Prostate gland (tissue), 2 donors: ENCODE data around the gene ULK2. TPM values are rescaled to one million over a fixed set of nuclear protein-coding genes. Genes with fewer than 3 reads are reported as not detected.
"Not testable (repeated sequence)": the region's sequence is repeated elsewhere in the genome, so short reads cannot be mapped to it uniquely, and the experiment has no call there.

Experiments used
- DNase-seq: peaks from one replicate; pipeline ENCODE4 v3.0.0-alpha.2; 2019; ENCODE audit warnings: low spot score
- H3K27ac ChIP-seq, 2 donors: fragments of 200-600 bp; sonication (generic); 2 replicates each; pipeline ENCODE4 v1.5.1; 2017 to 2019
- H3K27me3 ChIP-seq: fragments of 200-600 bp; sonication (generic); replicated peaks from 2 replicates; pipeline ENCODE4 v1.5.1; 2019; ENCODE audit not compliant: insufficient read depth
- H3K36me3 ChIP-seq, 2 donors: fragments of 200-600 bp; sonication (generic); 1 replicate in 1 of 2; 2 replicates in 1 of 2; pipeline versions ENCODE4 v1.5.1 to v1.8.1; 2017 to 2019
- H3K4me1 ChIP-seq: fragments of 200-600 bp; sonication (generic); replicated peaks from 2 replicates; pipeline ENCODE4 v1.5.1; 2019
- H3K4me3 ChIP-seq, 2 donors: fragments of 200-600 bp; sonication (generic); 2 replicates each; pipeline ENCODE4 v1.5.1; 2017 to 2019
- H3K9me3 ChIP-seq: fragments of 200-600 bp; sonication (generic); 2 replicates; pipeline ENCODE4 v1.5.1; 2017
- POLR2A ChIP-seq: fragments of 450-650 bp; IDR thresholded peaks from one replicate; pipeline ENCODE4 v1.6.1; 2016; ENCODE audit warnings: antibody characterized with exemption, mild to moderate bottlenecking
- POLR2AphosphoS5 ChIP-seq: sonication (generic); formaldehyde crosslinking; IDR thresholded peaks from one replicate; pipeline ENCODE4 v1.6.1; 2017; ENCODE audit warnings: antibody characterized with exemption
- whole genome bisulfite sequencing: methylation state at CpG from one replicate; pipeline ENCODE4 v1.1.5; 2018; 5-methylcytosine and 5-hydroxymethylcytosine counted together
- intact Hi-C: fragments of 100-400 bp; cut with DNase I; formaldehyde crosslinking; loops from one replicate; pipeline ENCODE4 v1.14.2; 2022
- total RNA-seq, 2 donors: library from RNA; depleted of rRNA; stranded (reverse); fragments of >200 nt; gene quantifications; one replicate each; pipeline ENCODE4 v1.1.0, GENCODE V29; 2016
- TF ChIP-seq, protein P1 (sequence below), 4 experiments: fragments of 200-600 bp in 2 of 4; fragments of 450-650 bp in 2 of 4; sonication (generic) in 2 of 4; IDR thresholded peaks; 1 replicate in 3 of 4; 2 replicates in 1 of 4; pipeline ENCODE4 v1.5.1; 2016 to 2019; ENCODE audit warnings: antibody characterized with exemption in 4 of 4, mild to moderate bottlenecking in 2 of 4, moderate library complexity in 2 of 4

ULK2 gene
- total RNA-seq, 2 donors from 2014 or later, result 15.9 to 44.4 TPM

DNA sequence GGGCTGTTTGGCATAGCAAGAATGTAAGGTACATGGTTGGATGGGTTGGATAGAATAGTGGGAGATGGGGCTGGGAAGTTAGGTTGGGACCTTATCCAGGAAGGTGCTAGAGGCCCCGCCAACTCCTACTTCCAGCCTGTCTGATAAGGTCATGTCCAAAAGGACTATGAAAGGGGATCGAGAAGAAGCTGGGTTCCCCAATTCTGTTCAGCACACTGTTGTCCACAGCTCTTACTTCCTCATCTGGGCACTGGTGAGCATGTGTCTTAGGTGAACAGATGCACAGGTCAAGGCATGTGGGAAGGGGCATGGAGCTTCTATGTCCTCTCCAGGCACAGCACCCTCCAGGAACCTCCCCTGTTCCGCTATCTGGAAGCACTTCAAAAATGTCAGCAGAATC is 5.6 kb upstream of the ULK2 start:
- H3K27me3 ChIP-seq, result no peaks in the 10 kb centered on the region
- intact Hi-C loops, result no loop called here
- 90% methylated on average over 3 of the region's 3 CpGs for WGBS

GRCh38 chr17:19868079-19868395 is 301 bp upstream of the ULK2 start:
- peak; percentile 4 for DNase-seq
- Histone ChIP-seq H3K27me3 (no peaks in the 10 kb centered on the region), H3K4me1 (no peaks in the 10 kb centered on the region), H3K4me3 (peak overlapping the region; percentile 78 to 82), H3K9me3 (no peaks in the 10 kb centered on the region), H3K36me3 (no peaks in the 10 kb centered on the region), H3K27ac (peak overlapping the region in 1 of 2 donors; percentile 86)
- TF ChIP-seq POLR2A, result no peak
- TF ChIP-seq, protein P1, sequence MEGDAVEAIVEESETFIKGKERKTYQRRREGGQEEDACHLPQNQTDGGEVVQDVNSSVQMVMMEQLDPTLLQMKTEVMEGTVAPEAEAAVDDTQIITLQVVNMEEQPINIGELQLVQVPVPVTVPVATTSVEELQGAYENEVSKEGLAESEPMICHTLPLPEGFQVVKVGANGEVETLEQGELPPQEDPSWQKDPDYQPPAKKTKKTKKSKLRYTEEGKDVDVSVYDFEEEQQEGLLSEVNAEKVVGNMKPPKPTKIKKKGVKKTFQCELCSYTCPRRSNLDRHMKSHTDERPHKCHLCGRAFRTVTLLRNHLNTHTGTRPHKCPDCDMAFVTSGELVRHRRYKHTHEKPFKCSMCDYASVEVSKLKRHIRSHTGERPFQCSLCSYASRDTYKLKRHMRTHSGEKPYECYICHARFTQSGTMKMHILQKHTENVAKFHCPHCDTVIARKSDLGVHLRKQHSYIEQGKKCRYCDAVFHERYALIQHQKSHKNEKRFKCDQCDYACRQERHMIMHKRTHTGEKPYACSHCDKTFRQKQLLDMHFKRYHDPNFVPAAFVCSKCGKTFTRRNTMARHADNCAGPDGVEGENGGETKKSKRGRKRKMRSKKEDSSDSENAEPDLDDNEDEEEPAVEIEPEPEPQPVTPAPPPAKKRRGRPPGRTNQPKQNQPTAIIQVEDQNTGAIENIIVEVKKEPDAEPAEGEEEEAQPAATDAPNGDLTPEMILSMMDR (IDR thresholded peaks at IDR 0.05), result no peak
- no peak for TF ChIP-seq POLR2AphosphoS5
- intact Hi-C loops, result loop anchor here (10.0 kb wide), 1 partner anchor 137 kb away; the partner anchor contains the start of gene SPECC1
- WGBS, result 35% methylated on average over 23 of the region's 23 CpGs

More for the DNA sequence above, 5.6 kb upstream of the ULK2 start:
- no peak overlapping the region for H3K27ac ChIP-seq
- H3K4me1 ChIP-seq, result no peaks in the 10 kb centered on the region
- H3K4me3 ChIP-seq, result no peak overlapping the region
- no peaks in the 10 kb centered on the region for H3K9me3 ChIP-seq
- no peak for DNase-seq
- H3K36me3 ChIP-seq, result no peaks in the 10 kb centered on the region
- TF ChIP-seq POLR2AphosphoS5 (no peak), POLR2A (no peak)
- TF ChIP-seq, protein P1 (IDR thresholded peaks at IDR 0.05), result no peak

DNA sequence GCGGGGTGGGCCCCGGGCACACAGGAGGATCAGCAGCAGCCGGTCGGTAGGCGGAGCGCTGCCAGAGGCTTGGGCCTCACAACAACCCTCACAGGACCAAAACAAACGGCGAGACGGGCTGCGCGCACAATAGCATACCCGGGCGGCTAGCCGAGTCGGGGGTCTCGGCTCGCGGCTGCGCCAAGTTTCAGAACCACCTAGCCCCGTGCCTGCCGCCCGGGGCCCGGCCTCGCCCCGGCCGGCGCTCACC is 732 bp downstream of the ULK2 start:
- no peaks in the 10 kb centered on the region for H3K4me1 ChIP-seq

GRCh38 chr17:19865021-19865420 is 2.7 kb downstream of the ULK2 start:
- intact Hi-C loops, result loop anchor here (10.0 kb wide), 1 partner anchor 140 kb away; the partner anchor contains the start of gene SPECC1
- Histone ChIP-seq H3K36me3 (no peaks in the 10 kb centered on the region), H3K27me3 (no peaks in the 10 kb centered on the region), H3K4me1 (no peaks in the 10 kb centered on the region), H3K9me3 (no peaks in the 10 kb centered on the region), H3K4me3 (no peak overlapping the region), H3K27ac (no peak overlapping the region)
- no peak for DNase-seq
- TF ChIP-seq POLR2AphosphoS5 (no peak), POLR2A (no peak)
- TF ChIP-seq, protein P1 (IDR thresholded peaks at IDR 0.05), result no peak
- WGBS, result 91% methylated on average over 3 of the region's 3 CpGs

More for the DNA sequence above, 732 bp downstream of the ULK2 start:
- intact Hi-C loops, result loop anchor here (2.0 to 10.0 kb wide), 2 partner anchors 110 to 138 kb away; partner anchors contain the start of genes AKAP10 and SPECC1
- peak; percentile 20 for TF ChIP-seq POLR2A
- TF ChIP-seq POLR2AphosphoS5, result no peak
- TF ChIP-seq, protein P1 (IDR thresholded peaks at IDR 0.05), result peak in 2 of 4 experiments; percentile 38 to 41
- WGBS, result 2% methylated on average over 25 of the region's 27 CpGs
- Histone ChIP-seq H3K36me3 (no peaks in the 10 kb centered on the region), H3K27me3 (no peaks in the 10 kb centered on the region), H3K4me3 (peak overlapping the region; percentile 78 to 82), H3K9me3 (no peaks in the 10 kb centered on the region), H3K27ac (peak overlapping the region; percentile 83 to 86)
- peak; percentile 64 for DNase-seq

DNA sequence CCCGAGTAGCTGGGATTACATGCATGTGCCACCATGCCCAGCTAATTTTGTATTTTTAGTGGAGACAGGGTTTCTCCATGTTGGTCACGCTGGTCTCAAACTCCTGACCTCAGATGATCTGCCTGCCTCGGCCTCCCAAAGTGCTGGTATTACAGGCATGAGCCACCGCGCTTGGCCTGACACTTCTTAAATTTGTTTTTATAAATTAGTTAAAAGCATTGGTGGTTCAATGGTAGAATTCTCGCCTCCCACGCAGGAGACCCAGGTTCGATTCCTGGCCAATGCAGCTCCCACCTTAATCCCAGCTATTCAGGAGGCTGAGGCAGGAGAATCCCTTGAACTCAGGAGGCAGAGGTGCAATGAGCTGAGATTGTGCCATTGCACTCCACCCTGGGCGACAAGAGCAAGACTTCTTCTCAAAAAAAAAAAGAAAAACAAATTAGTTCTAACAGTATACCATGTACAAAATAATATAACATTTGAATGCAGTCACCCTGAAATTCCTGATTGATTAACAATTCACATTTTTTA is 7.0 kb downstream of the ULK2 start:
- not testable (repeated sequence) for H3K27ac ChIP-seq, H3K4me3 ChIP-seq, H3K27me3 ChIP-seq, H3K9me3 ChIP-seq, DNase-seq, H3K36me3 ChIP-seq, H3K4me1 ChIP-seq
- intact Hi-C loops, result loop anchor here (10.0 kb wide), 1 partner anchor 144 kb away; the partner anchor contains the start of gene SPECC1
- WGBS, result 95% methylated on average over 9 of the region's 9 CpGs
